Caco-2 (cell line): ENCODE measurements around the gene MKX. TPM values are rescaled to one million over a fixed set of nuclear protein-coding genes. Genes with fewer than 3 reads are reported as not detected.

ENCODE experiments used
- BruUV-seq: library from RNA; stranded (reverse); fragments of 400-500 nt; replicated peaks from 2 replicates; lab custom pipeline; 2021; lab: Mats Ljungman, UMichigan
- CTCF ChIA-PET: fragments of 300-600 bp; sonication (Branson Sonifier 250); formaldehyde crosslinking; loops from one replicate; lab custom pipeline; 2022; ENCODE audit warnings: antibody characterized with exemption; lab: Charles Lee
- POLR2A ChIA-PET: fragments of 300-600 bp; sonication (Branson Sonifier 250); formaldehyde crosslinking; loops from one replicate; lab custom pipeline; 2022; ENCODE audit warnings: antibody characterized with exemption; lab: Charles Lee
- DNase-seq, 2 experiments: peaks; one replicate each; pipeline versions ENCODE4 v3.0.0 to v3.0.0-alpha.2; 2020 to 2022
- H3K27me3 ChIP-seq: replicated peaks from 2 replicates; pipeline ENCODE4 v1.6.0; 2011; ENCODE audit warnings: low read length; ENCODE audit not compliant: control insufficient read depth, insufficient read depth
- H3K36me3 ChIP-seq: 2 replicates; pipeline ENCODE4 v1.5.1; 2011; ENCODE audit warnings: low read length; ENCODE audit not compliant: control insufficient read depth, insufficient read depth
- H3K4me1 ChIP-seq: fragments of 250-450 bp; sonication (Bioruptor Pico); 2 replicates; pipeline ENCODE4 v1.5.1; 2020; ENCODE audit warnings: mild to moderate bottlenecking
- H3K4me3 ChIP-seq: 2 replicates; pipeline ENCODE4 v1.5.1; 2011; ENCODE audit warnings: low read depth, mild to moderate bottlenecking, control low read depth, low read length
- H3K9me3 ChIP-seq: fragments of 250-450 bp; sonication (Bioruptor Pico); 2 replicates; pipeline ENCODE4 v1.5.1; 2020; ENCODE audit warnings: mild to moderate bottlenecking, moderate library complexity
- H3K27ac Mint-ChIP-seq: one replicate; pipeline ENCODE4 v1.8.0; 2022; ENCODE audit warnings: mixed read lengths; ENCODE audit not compliant: unreplicated experiment
- H3K27me3 Mint-ChIP-seq: one replicate; pipeline ENCODE4 v1.8.0; 2022; ENCODE audit warnings: mixed read lengths; ENCODE audit not compliant: insufficient read depth, unreplicated experiment
- H3K36me3 Mint-ChIP-seq: one replicate; pipeline ENCODE4 v1.8.0; 2022; ENCODE audit warnings: mild to moderate bottlenecking, mixed read lengths; ENCODE audit not compliant: insufficient read depth, unreplicated experiment
- H3K4me1 Mint-ChIP-seq: one replicate; pipeline ENCODE4 v1.8.0; 2022; ENCODE audit warnings: low read depth, mixed read lengths; ENCODE audit not compliant: unreplicated experiment
- H3K4me3 Mint-ChIP-seq: one replicate; pipeline ENCODE4 v1.8.0; 2022; ENCODE audit warnings: mild to moderate bottlenecking, moderate library complexity, mixed read lengths; ENCODE audit not compliant: unreplicated experiment
- H3K9me3 Mint-ChIP-seq: one replicate; pipeline ENCODE4 v1.8.0; 2022; ENCODE audit warnings: mixed read lengths; ENCODE audit not compliant: unreplicated experiment
- CTCF ChIP-seq, 2 experiments: fragments of 200-600 bp in 1 of 2; IDR thresholded peaks; 1 replicate in 1 of 2; 2 replicates in 1 of 2; pipeline versions ENCODE4 v1.5.1 to v1.8.0; 2011 to 2022; ENCODE audit warnings: antibody characterized with exemption in 1 of 2, control low read depth in 1 of 2, inconsistent platforms in 1 of 2, low read depth in 1 of 2, low read length in 1 of 2, mild to moderate bottlenecking in 1 of 2, moderate library complexity in 1 of 2; ENCODE audit not compliant: insufficient read depth in 1 of 2, severe bottlenecking in 1 of 2, unreplicated experiment in 1 of 2
- intact Hi-C: fragments of 100-400 bp; cut with micrococcal nuclease; formaldehyde crosslinking; loops from one replicate; pipeline ENCODE4 v1.10.0; 2022; ENCODE audit not compliant: unreplicated experiment
- total RNA-seq: library from RNA; stranded (reverse); gene quantifications from 2 replicates; pipeline ENCODE4 v1.2.3, GENCODE V29; 2022

MKX gene
- total RNA-seq, 1 experiment from 2014 or later = 0.64 TPM

- H3K27ac Mint-ChIP-seq = no peak overlapping the region
- peaks cover 27% of the 10 kb centered on the region for H3K27me3 Mint-ChIP-seq
- H3K36me3 Mint-ChIP-seq = no peaks in the 10 kb centered on the region
- ChIA-PET CTCF (no interaction called here), POLR2A (no interaction called here)
- H3K4me1 ChIP-seq = no peaks in the 10 kb centered on the region
- no peaks in the 10 kb centered on the region for H3K9me3 ChIP-seq
- H3K4me3 ChIP-seq = no peak overlapping the region
- BruUV-seq = no TSS peak
- no peaks in the 10 kb centered on the region for H3K9me3 Mint-ChIP-seq
- DNase-seq = no peak
- H3K27me3 ChIP-seq = no peaks in the 10 kb centered on the region; the same call in 1 of the 2 replicates
- intact Hi-C loops = no loop called here
- no peak overlapping the region for H3K4me3 Mint-ChIP-seq
- no peaks in the 10 kb centered on the region for H3K4me1 Mint-ChIP-seq
- no peaks in the 10 kb centered on the region for H3K36me3 ChIP-seq
- TF ChIP-seq CTCF (IDR thresholded peaks at IDR 0.05; ENCODE audit: insufficient read depth in 1 of 2, low read depth in 1 of 2, low read length in 1 of 2, severe bottlenecking in 1 of 2, unreplicated experiment in 1 of 2) = no peak
These were observed 46.7 kb downstream of the MKX start for GRCh38 chr10:27698961-27699360.

- Mint-ChIP-seq H3K36me3 (no peaks in the 10 kb centered on the region), H3K27me3 (peaks cover 26% of the 10 kb centered on the region), H3K9me3 (no peaks in the 10 kb centered on the region), H3K4me1 (no peaks in the 10 kb centered on the region), H3K4me3 (no peak overlapping the region), H3K27ac (no peak overlapping the region)
- no TSS peak for BruUV-seq
- no peaks in the 10 kb centered on the region for H3K4me1 ChIP-seq
- no peak overlapping the region for H3K4me3 ChIP-seq
- no peak for DNase-seq
- no peak for TF ChIP-seq CTCF (IDR thresholded peaks at IDR 0.05; ENCODE audit: insufficient read depth in 1 of 2, low read depth in 1 of 2, low read length in 1 of 2, severe bottlenecking in 1 of 2, unreplicated experiment in 1 of 2)
- intact Hi-C loops = no loop called here
- no peaks in the 10 kb centered on the region for H3K36me3 ChIP-seq
- ChIA-PET CTCF (no interaction called here), POLR2A (no interaction called here)
- no peaks in the 10 kb centered on the region for H3K9me3 ChIP-seq
- no peaks in the 10 kb centered on the region; the same call in none of the 2 replicates for H3K27me3 ChIP-seq
These were observed 49.2 kb downstream of the MKX start for GRCh38 chr10:27696466-27696865.

GRCh38 chr10:27695706-27696105 is 49.9 kb downstream of the MKX start:
- no peak for DNase-seq
- no peaks in the 10 kb centered on the region; the same call in none of the 2 replicates for H3K27me3 ChIP-seq
- H3K4me3 ChIP-seq = no peak overlapping the region
- Mint-ChIP-seq H3K27ac (no peak overlapping the region), H3K9me3 (no peaks in the 10 kb centered on the region), H3K36me3 (no peaks in the 10 kb centered on the region), H3K4me3 (no peak overlapping the region), H3K27me3 (peaks cover 26% of the 10 kb centered on the region), H3K4me1 (no peaks in the 10 kb centered on the region)
- H3K36me3 ChIP-seq = no peaks in the 10 kb centered on the region
- TF ChIP-seq CTCF (IDR thresholded peaks at IDR 0.05; ENCODE audit: insufficient read depth in 1 of 2, low read depth in 1 of 2, low read length in 1 of 2, severe bottlenecking in 1 of 2, unreplicated experiment in 1 of 2) = no peak
- no peaks in the 10 kb centered on the region for H3K4me1 ChIP-seq
- no peaks in the 10 kb centered on the region for H3K9me3 ChIP-seq
- intact Hi-C loops = no loop called here
- no TSS peak for BruUV-seq
- ChIA-PET CTCF (no interaction called here), POLR2A (no interaction called here)
